A673 (cell line): ENCODE data around the gene CYP4V2. TPM values are rescaled to one million over a fixed set of nuclear protein-coding genes. Genes with fewer than 3 reads are reported as not detected.

Source experiments
- BruUV-seq: library from RNA; stranded (reverse); fragments of 400-500 nt; replicated peaks from 2 replicates; lab custom pipeline; 2021; lab: Mats Ljungman, UMichigan
- CTCF ChIA-PET: fragments of 300-600 bp; sonication (Branson Sonifier 250); formaldehyde crosslinking; loops from one replicate; lab custom pipeline; 2022; ENCODE audit warnings: antibody characterized with exemption; lab: Charles Lee
- POLR2A ChIA-PET: fragments of 300-600 bp; sonication (Branson Sonifier 250); formaldehyde crosslinking; loops from one replicate; lab custom pipeline; 2022; ENCODE audit warnings: antibody characterized with exemption; ENCODE audit not compliant: low non-redundant PET; lab: Charles Lee
- DNase-seq: peaks from one replicate; pipeline ENCODE4 v3.0.0-alpha.2; 2015; ENCODE audit warnings: low spot score
- H3K27ac ChIP-seq: fragments of 200-600 bp; sonication (generic); 2 replicates; pipeline ENCODE4 v1.5.1; 2016; ENCODE audit warnings: mixed run types, low read depth, mild to moderate bottlenecking, mixed read lengths, antibody characterized with exemption, low read length; ENCODE audit not compliant: poor library complexity, severe bottlenecking
- H3K27me3 ChIP-seq: fragments of 200-600 bp; sonication (generic); replicated peaks from 2 replicates; pipeline ENCODE4 v1.6.1; 2017; ENCODE audit warnings: mixed run types, low read depth, mild to moderate bottlenecking, mixed read lengths, antibody characterized with exemption, low read length; ENCODE audit not compliant: insufficient read depth, poor library complexity
- H3K36me3 ChIP-seq: fragments of 200-600 bp; sonication (generic); 2 replicates; pipeline ENCODE4 v1.6.1; 2016; ENCODE audit warnings: mixed run types, mild to moderate bottlenecking, mixed read lengths, antibody characterized with exemption, low read length; ENCODE audit not compliant: insufficient read depth, poor library complexity, severe bottlenecking
- H3K4me1 ChIP-seq: fragments of 200-600 bp; sonication (generic); 2 replicates; pipeline ENCODE4 v1.6.1; 2017; ENCODE audit warnings: mixed run types, mild to moderate bottlenecking, mixed read lengths, antibody characterized with exemption, low read length; ENCODE audit not compliant: insufficient read depth, poor library complexity, severe bottlenecking
- H3K4me3 ChIP-seq: fragments of 200-600 bp; sonication (generic); 2 replicates; pipeline ENCODE4 v1.5.1; 2016; ENCODE audit warnings: low read depth, mixed run types, mild to moderate bottlenecking, mixed read lengths, low read length; ENCODE audit not compliant: poor library complexity, severe bottlenecking
- H3K9me3 ChIP-seq: fragments of 200-600 bp; sonication (generic); 2 replicates; pipeline ENCODE4 v1.6.1; 2016; ENCODE audit warnings: mixed run types, low read depth, mild to moderate bottlenecking, mixed read lengths, antibody characterized with exemption, low read length; ENCODE audit not compliant: poor library complexity, severe bottlenecking
- EZH2 ChIP-seq: fragments of 200-600 bp; sonication (generic); IDR thresholded peaks from 2 replicates; pipeline ENCODE4 v1.6.1; 2017; ENCODE audit warnings: borderline replicate concordance, low read depth, mild to moderate bottlenecking, mixed read lengths, antibody characterized with exemption, low read length; ENCODE audit not compliant: poor library complexity, severe bottlenecking
- intact Hi-C: fragments of 100-400 bp; cut with micrococcal nuclease; formaldehyde crosslinking; loops from one replicate; pipeline ENCODE4 v1.10.0; 2022; ENCODE audit not compliant: unreplicated experiment
- total RNA-seq: library from RNA; stranded (reverse); gene quantifications from 2 replicates; pipeline ENCODE4 v1.2.3, GENCODE V29; 2021
- TF ChIP-seq, protein P1 (sequence below): fragments of 300-800, 200-600 bp; sonication (generic); conservative IDR thresholded peaks from 2 replicates; pipeline ENCODE4 v1.5.1; 2017; ENCODE audit warnings: low read depth, mild to moderate bottlenecking, antibody characterized with exemption, low read length, moderate library complexity, mixed read lengths

The CYP4V2 gene
- total RNA-seq, 1 experiment from 2014 or later: 14.3 TPM

DNA sequence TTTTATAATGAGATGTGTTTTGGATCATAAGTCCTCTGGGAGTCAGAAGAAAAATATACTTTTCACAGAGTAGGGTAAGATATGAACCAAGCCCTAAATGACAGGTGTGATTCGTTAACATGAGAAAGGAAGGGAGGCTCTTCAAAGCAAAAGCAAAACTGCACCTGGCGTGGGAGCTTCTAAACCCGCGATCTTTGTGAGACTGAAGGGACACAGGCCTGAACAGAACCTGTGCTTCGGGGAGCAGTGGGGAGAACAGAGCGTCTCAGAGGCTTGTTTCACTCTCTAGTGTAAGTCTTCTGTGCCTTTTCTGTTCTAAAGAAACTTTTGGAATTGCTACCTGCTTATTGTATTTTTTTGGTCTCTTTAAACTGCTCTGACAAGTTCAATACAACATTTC lies 30.2 kb upstream of the CYP4V2 start:
- DNase-seq: no peak
- no peaks in the 10 kb centered on the region for H3K4me1 ChIP-seq
- POLR2A ChIA-PET: no interaction called here
- intact Hi-C loops: no loop called here
- BruUV-seq: no TSS peak
- H3K9me3 ChIP-seq: no peaks in the 10 kb centered on the region
- CTCF ChIA-PET: no interaction called here
- H3K4me3 ChIP-seq: no peak overlapping the region
- H3K36me3 ChIP-seq: no peaks in the 10 kb centered on the region
- TF ChIP-seq, protein P1, sequence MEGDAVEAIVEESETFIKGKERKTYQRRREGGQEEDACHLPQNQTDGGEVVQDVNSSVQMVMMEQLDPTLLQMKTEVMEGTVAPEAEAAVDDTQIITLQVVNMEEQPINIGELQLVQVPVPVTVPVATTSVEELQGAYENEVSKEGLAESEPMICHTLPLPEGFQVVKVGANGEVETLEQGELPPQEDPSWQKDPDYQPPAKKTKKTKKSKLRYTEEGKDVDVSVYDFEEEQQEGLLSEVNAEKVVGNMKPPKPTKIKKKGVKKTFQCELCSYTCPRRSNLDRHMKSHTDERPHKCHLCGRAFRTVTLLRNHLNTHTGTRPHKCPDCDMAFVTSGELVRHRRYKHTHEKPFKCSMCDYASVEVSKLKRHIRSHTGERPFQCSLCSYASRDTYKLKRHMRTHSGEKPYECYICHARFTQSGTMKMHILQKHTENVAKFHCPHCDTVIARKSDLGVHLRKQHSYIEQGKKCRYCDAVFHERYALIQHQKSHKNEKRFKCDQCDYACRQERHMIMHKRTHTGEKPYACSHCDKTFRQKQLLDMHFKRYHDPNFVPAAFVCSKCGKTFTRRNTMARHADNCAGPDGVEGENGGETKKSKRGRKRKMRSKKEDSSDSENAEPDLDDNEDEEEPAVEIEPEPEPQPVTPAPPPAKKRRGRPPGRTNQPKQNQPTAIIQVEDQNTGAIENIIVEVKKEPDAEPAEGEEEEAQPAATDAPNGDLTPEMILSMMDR: no peak
- TF ChIP-seq EZH2: no peak
- H3K27me3 ChIP-seq: no peaks in the 10 kb centered on the region
- H3K27ac ChIP-seq: no peak overlapping the region

DNA sequence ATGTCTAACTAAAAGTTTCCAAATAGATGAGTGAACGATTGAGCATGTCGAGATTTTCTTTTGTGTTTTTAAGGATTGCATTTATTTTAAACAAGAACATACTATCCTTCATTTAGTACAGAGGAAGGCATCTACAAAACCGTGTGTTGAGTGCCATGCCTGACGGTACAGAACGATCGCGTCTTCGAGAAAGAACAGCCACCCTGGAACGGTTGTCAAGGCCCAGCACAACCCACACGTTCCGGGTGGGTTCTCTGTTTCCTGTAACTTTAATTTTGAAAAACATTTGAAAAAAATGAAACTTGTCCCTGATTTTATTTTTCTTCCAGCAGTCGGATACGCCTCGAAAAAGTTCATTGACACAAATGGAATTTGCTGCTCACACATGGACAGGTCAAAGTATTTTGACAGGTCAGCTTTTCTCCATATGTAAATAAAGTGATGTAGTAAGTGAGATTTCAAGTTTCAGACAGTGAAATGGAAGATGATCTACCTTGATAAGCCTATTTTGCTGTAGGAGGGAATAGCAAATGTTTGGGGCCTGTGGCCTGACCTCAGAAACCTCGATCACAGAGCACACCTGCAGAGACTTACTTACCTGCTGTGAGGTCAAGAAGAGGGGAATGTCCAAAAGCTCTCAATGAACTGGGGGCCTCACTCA lies 24.4 kb upstream of the CYP4V2 start:
- intact Hi-C loops: no loop called here
- CTCF ChIA-PET: no interaction called here
- Histone ChIP-seq H3K27me3 (no peaks in the 10 kb centered on the region), H3K4me1 (peaks cover 6% of the 10 kb centered on the region), H3K9me3 (no peaks in the 10 kb centered on the region), H3K27ac (no peak overlapping the region), H3K36me3 (no peaks in the 10 kb centered on the region), H3K4me3 (no peak overlapping the region)
- no TSS peak for BruUV-seq
- no peak for DNase-seq
- TF ChIP-seq, protein P1: no peak
- TF ChIP-seq EZH2: no peak
- POLR2A ChIA-PET: no interaction called here

DNA sequence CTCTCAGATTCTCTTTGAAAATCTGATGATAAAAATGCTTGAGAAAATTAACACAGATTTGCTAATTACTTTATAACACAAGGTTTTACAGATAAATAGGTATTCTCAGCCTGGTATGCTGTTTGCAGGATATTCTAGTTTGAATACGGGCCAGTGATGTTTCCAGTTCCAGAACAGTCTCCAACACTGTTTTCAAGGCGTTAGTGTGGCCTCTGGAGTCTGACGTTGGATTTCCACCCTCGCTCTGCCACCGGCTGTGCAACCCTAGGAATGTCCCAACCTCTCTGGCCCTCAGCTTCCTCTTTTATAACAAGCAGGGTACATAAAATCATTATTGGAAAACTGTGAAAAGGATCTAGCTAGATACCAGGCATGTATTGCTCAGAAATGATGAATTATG lies 23.8 kb upstream of the CYP4V2 start:
- DNase-seq: no peak
- Histone ChIP-seq H3K4me3 (no peak overlapping the region), H3K9me3 (no peaks in the 10 kb centered on the region), H3K27ac (no peak overlapping the region), H3K27me3 (no peaks in the 10 kb centered on the region), H3K36me3 (no peaks in the 10 kb centered on the region), H3K4me1 (peaks cover 6% of the 10 kb centered on the region)
- no TSS peak for BruUV-seq
- no peak for TF ChIP-seq EZH2
- TF ChIP-seq, protein P1: no peak
- ChIA-PET CTCF (no interaction called here), POLR2A (no interaction called here)
- intact Hi-C loops: no loop called here
